Fibroblast of peridontal ligament (primary cell): ENCODE data around the gene SEC16B.
"Not testable (repeated sequence)": the region's sequence is repeated elsewhere in the genome, so short reads cannot be mapped to it uniquely, and the experiment has no call there.

Experiments used
- DNase-seq: peaks from one replicate; pipeline ENCODE4 v3.0.0-alpha.2; 2010; ENCODE audit errors: extremely low read depth

SEC16B gene, protein sequence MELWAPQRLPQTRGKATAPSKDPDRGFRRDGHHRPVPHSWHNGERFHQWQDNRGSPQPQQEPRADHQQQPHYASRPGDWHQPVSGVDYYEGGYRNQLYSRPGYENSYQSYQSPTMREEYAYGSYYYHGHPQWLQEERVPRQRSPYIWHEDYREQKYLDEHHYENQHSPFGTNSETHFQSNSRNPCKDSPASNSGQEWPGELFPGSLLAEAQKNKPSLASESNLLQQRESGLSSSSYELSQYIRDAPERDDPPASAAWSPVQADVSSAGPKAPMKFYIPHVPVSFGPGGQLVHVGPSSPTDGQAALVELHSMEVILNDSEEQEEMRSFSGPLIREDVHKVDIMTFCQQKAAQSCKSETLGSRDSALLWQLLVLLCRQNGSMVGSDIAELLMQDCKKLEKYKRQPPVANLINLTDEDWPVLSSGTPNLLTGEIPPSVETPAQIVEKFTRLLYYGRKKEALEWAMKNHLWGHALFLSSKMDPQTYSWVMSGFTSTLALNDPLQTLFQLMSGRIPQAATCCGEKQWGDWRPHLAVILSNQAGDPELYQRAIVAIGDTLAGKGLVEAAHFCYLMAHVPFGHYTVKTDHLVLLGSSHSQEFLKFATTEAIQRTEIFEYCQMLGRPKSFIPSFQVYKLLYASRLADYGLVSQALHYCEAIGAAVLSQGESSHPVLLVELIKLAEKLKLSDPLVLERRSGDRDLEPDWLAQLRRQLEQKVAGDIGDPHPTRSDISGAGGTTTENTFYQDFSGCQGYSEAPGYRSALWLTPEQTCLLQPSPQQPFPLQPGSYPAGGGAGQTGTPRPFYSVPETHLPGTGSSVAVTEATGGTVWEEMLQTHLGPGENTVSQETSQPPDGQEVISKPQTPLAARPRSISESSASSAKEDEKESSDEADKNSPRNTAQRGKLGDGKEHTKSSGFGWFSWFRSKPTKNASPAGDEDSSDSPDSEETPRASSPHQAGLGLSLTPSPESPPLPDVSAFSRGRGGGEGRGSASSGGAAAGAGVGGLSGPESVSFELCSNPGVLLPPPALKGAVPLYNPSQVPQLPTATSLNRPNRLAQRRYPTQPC

DNA sequence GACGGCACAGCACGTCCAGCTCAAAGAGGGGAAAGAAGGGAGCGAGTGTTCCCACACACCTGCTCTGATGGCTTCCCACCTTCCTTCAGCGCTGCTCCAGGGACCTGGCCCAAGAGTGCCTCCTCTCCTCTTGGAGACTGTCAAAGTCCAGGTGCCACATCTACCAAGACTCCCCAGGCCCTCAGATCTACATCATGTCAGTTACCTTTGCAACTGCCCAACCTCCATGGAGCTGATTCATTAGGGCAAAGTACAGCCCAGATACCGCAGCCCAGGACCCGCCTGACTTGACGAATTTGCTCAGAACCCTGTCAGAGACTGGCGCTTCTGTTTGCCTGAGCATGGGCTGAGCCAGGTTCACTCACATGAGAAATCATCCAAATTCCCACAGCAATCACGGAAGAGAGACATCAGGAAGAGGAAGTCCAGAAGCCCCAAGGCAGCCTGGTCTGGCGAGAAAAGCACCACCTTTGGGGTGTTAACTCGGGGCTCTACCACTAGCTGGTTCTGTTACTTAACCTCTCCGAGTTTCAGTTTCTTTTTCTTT lies at the start of gene SEC16B:
Gene SEC16B (minus strand): TSS at position 234 of the 547 bp plus-strand sequence. CDS start 2,077 bp downstream, outside the sequence.
- no peak for DNase-seq

DNA sequence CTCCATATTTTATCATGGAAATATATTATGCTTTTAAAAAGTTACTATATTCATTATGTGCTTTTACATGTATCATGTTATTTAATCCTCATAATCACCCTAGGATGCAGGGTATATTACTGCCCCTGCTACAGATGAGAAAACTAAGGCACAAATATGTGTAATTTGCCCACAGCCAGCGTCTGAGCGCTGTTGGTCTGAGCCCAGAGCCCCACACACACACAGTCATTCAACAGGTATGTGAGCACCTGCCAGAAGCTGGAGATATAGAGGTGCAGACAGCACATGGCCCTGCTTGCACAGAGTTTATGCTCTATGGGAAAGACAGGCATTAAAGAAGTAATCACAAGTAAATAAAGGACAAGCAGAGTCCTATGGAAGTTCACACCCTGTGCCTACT lies 49.8 kb upstream of the SEC16B start:
- DNase-seq = no peak

DNA sequence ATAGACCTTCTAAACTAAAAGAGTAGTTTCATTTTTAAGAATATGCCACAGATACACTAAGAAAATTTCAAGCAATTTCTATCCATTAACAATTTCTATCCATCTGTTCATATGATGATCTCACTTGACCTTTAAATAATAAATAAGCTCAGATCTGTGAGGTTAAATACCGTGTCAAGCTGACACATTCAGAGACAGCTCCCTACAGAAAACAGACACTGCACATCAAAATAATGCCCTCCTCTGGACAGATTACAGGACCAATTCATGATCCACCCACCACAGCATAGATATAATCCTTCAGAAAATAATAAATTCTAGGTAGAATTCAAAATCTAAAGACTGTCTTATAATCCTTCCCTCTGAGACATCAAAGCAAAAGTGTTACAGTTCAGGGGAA lies 49.4 kb upstream of the SEC16B start:
- no peak for DNase-seq

DNA sequence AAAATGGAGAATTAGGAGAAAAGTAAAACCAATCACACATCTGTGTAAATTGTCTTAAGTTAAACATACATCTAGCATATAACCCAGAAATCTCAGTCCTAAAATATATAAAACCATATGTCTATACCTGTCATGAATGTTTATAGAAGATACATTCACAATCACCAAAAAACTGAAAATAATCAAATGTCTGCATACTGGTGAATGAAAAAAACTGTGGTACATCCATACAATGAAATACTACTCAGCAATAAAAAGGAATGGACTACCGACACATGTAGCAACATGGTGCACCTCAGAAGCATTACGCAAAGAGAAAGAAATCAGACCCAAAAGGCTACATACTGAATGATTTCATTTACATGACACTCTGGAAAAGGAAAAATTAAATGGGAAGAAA lies 47.7 kb upstream of the SEC16B start:
- DNase-seq = no peak

DNA sequence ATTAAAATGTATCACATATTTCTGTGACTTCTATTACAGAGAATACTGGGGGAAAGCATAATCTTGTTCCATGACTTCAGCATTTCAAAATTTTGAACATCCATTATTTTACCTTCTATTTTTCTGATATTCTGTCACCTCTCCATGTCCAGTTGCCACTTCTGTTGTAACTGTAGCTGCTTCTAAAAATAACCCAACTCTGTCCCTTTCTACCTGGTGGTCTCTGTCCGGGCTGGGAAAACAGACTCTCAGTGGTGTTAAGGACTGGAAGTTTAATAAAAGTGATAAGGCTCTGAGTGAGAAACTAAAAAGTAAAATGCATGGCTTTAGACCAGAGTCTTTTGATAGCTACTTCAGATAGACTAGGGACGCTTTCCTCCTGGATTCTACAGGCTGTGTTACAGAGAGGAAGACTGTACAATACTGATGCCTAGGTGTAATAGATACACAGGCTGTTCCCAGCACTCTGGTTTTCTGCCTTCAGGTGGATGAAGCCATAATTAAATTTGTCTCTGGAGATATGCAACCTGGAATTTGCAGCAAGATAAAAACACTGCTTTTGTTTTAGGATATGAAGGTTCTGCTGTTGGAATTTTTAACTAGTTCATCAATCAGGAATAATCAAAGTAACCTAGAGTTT lies 42.1 kb upstream of the SEC16B start:
- DNase-seq = no peak

DNA sequence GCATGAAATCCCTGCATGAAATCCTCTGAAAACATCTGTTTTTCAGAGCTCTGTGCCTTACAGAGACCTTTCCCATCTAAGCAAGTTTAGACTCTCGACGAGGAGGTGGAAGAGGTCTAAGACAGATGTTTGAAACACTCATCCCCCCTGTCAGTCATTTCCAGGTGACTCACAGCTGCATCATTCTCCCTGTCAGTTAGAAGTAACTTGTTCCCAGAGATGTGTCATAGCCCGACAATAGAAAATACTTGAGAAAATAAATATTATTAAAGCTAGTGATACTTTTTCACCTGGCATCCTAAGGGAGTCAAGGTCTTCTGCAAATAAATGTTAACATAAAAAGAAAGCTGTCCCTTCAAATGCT lies 41.6 kb upstream of the SEC16B start:
- peak; percentile 15 for DNase-seq

DNA sequence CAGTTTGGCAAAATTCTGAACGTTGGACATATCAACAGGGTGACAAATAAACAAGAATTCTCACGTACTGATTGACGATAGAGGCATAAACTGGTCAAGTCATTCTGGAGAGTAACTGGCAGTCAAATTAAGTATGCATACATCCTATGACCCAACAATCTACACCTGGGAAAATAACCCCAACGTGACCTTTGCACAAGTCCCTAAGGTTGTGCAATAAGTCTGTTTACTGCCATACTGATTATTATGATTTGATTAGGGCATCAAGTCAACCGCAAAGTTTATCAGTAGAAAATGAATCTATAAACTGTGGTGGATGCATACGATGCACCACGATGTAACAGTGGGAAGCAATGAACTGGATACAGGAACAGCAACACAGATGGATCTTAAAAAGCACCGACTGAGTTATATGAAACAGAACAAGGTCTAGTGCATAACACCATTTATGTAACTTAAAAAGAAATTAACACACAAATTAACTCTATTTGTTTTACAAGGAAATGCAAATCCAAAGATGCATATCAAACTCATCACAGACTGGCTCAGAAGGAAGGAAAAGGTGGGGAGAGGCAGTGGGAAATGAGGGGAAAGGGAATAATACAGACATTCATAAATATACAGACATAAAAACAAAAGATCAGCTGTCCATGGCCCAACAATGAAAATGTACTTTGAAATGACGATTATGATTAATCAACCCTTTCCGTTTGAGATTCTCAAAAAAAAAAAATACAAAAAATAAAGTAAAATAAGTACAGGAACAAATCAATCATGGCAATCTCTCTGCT lies 41.0 kb upstream of the SEC16B start:
- DNase-seq = no peak

DNA sequence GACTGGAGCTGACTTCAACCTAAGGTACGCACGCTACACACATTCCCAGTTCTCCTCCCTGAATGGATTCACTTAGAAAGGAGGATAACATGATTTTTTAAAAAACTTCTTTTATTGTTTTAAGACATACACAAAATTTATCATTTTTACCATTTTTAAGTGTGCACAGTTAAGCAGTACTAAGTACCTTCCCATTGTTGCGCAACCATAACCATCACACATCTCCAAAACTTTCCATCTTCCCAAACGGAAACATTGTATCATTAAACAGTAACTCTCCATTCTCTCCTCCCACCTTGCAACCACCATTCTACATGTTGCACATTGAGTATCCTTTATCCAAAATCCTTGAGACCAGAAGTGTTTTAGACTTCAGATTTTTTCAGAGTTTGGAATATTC lies 36.2 kb upstream of the SEC16B start:
- no peak for DNase-seq

DNA sequence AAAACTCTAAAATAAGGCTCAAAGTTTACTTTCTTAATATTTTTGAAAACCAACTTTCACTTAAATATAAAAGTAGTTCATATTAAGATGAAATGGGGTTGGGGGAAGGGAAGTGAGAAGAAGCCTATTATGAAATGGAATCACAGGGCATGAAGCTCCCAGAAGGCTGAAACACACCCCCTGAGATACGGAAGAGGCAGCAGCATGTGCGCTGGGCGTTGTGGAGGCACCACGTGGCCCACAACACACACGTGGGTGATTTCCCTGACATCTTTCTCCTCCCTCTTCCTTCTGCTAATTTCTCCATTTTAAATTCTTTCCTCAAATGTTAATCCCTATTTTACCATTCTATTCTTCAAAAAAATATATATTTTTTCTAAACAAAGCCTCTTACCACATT lies 35.6 kb upstream of the SEC16B start:
- DNase-seq = no peak

DNA sequence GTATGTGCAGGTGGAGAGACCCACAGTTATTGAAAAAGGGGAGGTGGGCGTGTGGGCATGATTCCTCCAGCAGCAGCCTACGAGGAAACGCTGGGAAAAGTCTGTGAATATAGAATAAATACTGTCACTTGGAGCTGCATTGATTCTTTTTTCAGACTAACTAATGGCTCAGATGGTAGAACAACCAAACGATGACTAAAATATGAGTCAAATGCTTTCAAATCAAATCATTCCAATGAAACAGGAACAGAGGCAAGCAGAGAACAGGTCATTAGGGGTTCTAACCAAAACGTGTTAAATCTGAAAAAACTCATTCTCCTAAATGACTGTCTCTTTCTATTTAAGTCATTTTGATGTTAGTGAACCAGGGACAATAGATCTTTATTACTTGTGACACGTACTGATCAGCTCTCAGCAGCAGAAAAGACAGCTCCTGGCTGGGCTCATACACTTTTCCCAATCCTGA lies 35.1 kb upstream of the SEC16B start:
- DNase-seq = peak; percentile 49

DNA sequence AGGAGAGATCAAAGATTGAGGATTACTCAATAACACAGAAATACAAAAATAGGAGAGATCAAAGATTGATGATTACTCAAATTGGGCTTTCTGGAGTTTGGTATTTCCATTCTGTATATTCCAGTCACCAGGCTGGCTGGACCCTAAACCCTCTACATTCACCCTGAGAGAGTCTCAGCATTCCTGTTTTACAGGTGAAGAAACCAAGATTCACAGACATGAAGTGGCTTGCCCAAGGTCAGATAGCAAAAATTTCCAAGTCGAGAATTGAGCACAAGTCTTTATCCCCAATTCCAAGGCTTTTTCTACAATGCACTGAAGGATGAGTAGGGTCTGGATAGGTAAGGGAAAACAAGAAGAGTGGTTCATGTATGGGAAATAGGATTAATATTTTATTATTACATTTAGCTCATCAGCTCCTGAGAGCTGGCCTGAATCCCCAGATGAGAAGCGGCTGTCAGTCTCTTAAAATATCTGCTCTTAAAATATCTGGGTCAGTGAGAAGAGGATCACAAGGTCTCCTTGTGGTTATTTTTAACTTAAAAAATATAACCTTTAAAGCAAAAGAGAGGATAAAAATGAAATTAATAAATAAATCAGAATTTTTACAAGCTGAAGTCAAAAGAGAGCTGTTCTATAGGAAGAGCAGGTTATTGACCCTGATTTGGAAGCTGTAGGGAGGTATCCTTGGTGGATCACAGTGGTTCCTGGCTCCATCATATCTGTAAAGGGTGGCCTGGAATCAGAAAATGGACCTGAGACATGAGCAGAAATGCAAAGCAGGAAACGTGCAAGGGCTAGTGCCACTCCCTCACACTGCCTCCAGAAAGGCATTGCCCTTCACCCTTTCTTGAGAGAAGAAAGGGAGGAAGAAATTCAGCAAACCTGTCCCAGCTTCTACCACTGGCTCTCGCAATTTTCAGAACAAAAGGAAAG lies 29.1 kb upstream of the SEC16B start:
- DNase-seq = no peak

DNA sequence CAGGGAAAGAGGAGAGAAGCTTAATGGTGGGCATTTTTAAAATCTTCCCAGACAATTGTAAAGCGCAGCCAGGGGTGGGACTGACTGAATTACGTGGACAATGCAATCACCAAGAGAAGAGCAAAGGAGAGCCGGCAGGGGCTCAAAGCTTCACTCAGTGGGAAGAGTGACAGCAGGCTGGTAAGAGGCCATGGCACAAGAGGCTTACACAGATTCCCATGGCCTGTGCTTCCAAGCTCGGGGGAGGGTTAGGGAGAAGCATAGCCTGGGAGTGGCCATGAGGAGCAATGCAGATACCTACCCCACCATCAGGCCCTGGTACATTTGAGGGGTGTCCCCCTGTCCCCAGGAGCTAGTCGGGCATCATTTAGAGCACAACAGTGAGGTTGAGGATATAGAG lies 27.1 kb upstream of the SEC16B start:
- DNase-seq = no peak

DNA sequence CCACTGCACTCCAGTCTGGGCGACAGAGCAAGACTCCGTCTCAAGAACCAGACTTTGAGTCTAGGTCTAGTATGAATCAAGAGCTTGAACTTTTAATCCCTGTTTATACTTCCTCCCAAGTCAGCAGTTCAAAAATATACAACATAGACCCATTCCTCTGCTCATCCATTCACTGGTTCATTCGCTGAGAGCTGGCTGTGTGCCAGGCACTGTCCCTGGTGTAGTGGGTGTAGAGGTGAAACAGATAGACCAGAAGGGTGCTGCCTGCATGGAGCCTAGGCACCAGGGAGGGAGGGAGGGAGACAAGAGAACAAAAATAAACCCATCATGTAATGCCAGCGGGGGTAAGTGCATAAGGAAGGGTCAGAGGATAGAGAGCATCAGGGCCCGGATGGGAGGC lies 25.5 kb upstream of the SEC16B start:
- DNase-seq = no peak

DNA sequence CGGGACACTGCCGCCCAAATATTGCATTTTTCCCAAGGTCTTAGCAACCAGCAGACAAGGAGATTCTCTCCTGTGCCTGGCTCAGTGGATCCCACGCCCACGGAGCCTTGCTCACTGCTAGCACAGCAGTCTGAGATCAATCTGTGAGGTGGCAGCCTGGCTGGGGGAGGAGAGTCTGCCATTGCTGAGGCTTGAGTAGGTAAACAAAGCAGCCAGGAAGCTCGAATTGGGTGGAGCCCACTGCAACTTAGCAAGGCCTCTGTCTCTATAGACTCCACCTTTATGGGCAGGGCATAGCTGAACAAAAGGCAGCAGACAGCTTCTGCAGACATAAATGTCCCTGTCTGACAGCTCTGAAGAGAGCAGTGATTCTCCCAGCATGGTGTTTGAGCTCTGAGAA lies 16.4 kb upstream of the SEC16B start:
- DNase-seq = not testable (repeated sequence)

DNA sequence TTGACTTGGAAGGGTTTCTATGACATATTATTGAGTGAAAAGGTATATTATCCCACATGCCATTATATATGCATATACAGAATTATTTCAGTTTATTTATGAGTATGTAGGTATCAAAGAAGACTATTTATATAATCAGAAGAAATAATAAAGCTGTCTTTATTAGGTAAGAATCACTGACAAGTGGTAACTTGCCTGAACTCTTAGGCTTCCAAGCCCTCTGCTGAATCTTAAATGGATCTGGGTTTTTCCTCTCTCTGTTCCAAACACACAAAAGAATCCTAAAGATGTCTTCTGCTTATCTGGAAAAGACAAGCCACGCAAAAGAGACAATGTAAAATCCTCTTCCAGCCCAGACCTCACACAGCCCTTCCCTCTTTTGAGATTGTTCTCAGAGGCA lies 14.9 kb upstream of the SEC16B start:
- no peak for DNase-seq

DNA sequence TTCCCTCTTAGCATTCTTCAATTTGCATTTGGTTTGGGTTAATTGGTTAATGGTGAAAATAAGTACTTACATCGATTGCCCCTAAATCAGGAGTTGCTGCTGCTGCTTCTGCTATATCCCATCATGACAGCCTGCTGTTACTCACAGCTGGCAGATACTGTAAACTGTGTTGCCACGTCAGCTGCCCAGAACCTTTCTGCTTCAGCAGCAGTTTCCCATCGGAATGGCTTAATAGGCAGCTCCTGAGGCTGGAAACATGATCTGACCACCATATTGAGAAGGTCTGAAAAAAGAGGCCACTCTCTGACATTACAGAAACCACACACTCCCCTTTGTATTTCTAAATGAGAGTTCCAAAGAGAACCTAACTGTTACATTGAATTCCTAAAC lies 14.3 kb upstream of the SEC16B start:
- DNase-seq = peak; percentile 99

DNA sequence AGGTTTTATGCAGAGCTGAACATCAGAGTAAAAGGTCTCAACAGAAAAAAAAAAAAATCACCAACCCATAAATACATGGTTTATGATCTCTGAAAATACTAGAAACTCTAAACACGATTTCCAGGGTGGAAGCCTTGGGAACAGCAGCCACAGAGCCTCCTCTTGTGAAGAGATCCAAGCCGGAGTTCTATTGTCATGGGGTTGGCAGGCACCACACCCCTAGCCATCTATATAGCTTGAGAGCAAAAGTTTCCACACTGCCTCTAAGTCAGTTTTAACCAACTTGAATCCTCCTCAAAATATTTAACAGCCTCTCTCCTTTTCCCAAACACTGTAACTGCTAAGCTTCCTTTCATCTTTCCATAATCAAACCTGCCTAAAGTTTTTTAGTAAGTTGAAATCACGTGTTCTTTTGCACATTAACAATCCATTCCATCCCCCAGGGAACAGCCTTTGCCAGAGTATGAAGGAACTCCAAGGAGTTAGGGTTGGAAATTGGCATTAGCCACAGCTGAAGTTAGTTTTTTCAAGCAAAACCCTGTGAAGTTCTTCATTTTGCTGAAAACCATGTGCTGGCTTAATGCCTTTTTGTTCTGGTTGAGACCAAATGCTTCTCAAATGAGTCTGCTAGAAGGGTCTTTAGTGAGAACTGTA lies 13.8 kb upstream of the SEC16B start:
- peak; percentile 91 for DNase-seq

DNA sequence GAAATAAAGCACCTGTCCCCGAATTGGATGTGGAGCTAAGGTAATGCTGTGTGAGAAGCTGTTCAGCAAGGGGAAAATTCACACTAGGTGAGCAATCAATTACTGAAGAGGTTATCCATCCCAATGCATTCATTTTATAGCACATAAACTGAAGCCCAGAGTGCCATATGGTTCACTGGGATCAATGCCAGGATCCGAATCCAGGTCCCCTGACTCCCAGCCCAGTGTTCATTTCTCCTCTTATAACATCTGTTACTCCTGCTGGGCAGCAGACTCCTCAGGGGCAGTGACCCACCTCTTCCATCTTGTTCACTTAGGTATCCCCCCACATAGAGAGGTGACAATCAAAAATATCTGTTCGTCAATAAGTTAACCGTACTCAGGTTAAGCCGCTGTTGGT lies 13.2 kb upstream of the SEC16B start:
- peak; percentile 25 for DNase-seq

DNA sequence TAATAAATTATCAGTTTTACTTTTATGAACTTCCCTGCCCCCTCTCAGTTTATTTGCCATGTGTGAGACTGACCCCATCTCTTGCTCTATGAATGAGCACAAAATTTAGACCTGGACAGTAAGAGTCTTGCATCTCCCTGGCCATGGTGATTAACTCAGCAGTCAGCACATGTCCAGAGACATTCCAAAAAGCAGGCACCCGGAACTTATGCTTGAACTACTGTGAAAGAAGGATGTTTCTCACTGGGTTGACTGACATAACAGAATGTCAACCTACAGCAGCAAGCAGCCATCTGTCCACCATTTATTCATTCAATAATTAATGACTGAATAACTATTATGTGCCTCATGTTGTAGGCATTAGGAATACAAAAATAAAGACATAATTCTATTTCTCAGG lies 11.3 kb upstream of the SEC16B start:
- no peak for DNase-seq
